ENCODE measurements around the gene CALML6.
A peak's percentile ranks its signal among the peaks of the same experiment; 100 is the strongest.

Gene CALML6

DNA sequence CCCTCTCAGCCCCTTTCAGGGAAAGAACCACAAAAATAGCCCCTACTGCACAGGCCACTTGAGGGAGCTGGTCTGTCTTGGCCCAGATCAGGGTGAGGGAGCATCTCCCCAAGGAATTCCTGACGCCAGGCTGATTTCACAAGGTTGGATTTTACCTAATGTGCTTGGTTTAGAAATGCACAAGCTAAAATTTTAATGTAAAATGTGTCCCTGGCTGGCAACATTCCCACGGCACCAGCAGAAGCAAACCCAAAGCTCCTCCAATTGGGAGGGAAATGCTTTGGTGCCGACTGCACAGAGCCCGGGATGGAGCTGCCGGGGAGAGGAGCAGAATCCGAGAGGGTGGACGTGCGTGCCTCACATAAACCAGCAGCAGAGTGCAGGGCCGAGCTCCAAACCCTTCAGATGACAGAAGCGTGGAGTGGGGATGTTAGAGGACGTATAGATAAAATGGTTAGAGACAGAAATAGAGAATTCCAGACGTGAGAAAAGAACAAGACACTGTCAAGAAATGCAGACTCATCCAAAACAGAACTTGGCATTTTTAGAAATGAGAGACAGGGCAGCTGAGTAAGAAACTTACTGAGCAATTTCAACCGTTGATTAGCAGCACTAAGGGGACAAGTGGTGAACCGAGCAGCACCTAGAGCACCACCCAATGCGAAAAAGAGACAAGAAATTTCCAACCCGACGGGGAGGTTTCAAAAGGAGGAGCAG lies 45.6 kb downstream of the CALML6 start:
- no peaks in the 10 kb centered on the region for H3K36me3 ChIP-seq (ENCODE audit: insufficient read depth, low read length)
- H3K4me3 ChIP-seq (ENCODE audit: low read length, poor library complexity, severe bottlenecking): no peak overlapping the region
- H4K20me1 ChIP-seq (ENCODE audit: insufficient read depth, low read length, poor library complexity, severe bottlenecking): no peaks in the 10 kb centered on the region
- no peak overlapping the region for H3K4me2 ChIP-seq (ENCODE audit: low read depth, low read length, poor library complexity, severe bottlenecking)
- no peaks in the 10 kb centered on the region for H3K79me2 ChIP-seq (ENCODE audit: insufficient read depth, low read length)
- H3K9me2 ChIP-seq (replicated peaks; ENCODE audit: low read depth, low read length): no peaks in the 10 kb centered on the region
- peak overlapping the region; percentile 87; the same call in 1 of the 2 replicates for H2AFZ ChIP-seq (ENCODE audit: low read length)
- TF ChIP-seq EZH2phosphoT487 (IDR thresholded peaks at IDR 0.05; ENCODE audit: borderline replicate concordance): no peak
- H3K9me3 ChIP-seq (ENCODE audit: insufficient read depth, low read depth, low read length): no peaks in the 10 kb centered on the region
- H3K9ac ChIP-seq (ENCODE audit: low read depth, low read length, poor library complexity, severe bottlenecking): no peak overlapping the region
- H3K4me1 ChIP-seq (ENCODE audit: insufficient read depth, low read length, poor library complexity, severe bottlenecking): peaks cover 4% of the 10 kb centered on the region
- H3F3A ChIP-seq (ENCODE audit: low read depth): no peaks in the 10 kb centered on the region
- H3K27me3 ChIP-seq (ENCODE audit: insufficient read depth, low read length, poor library complexity, severe bottlenecking): no peaks in the 10 kb centered on the region

DNA sequence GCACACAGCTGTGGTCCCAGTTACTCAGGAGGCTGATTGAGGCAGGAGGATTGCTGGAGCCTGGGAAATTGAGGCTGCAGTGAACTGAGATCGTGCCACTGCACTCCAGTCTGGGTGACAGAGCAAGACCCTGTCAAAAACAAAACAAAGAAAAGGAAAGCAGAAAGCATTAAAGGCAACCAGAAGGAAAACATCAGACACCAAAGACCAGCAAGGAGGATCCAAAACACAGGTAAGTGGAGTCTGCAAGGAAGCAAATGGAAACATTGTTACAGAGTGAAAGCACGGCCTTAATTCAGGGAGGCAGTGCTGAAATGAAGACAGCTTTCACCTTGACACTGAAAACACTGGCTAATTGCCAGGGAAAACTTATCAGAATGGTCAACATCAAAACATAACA lies 47.7 kb downstream of the CALML6 start:
- Histone ChIP-seq H3K9me3 (ENCODE audit: insufficient read depth, low read depth, low read length) (no peaks in the 10 kb centered on the region), H3K27me3 (ENCODE audit: insufficient read depth, low read length, poor library complexity, severe bottlenecking) (no peaks in the 10 kb centered on the region), H3K4me2 (ENCODE audit: low read depth, low read length, poor library complexity, severe bottlenecking) (no peak overlapping the region), H3K4me3 (ENCODE audit: low read length, poor library complexity, severe bottlenecking) (no peak overlapping the region), H2AFZ (ENCODE audit: low read length) (no peak overlapping the region), H3K4me1 (ENCODE audit: insufficient read depth, low read length, poor library complexity, severe bottlenecking) (peaks cover 4% of the 10 kb centered on the region), H4K20me1 (ENCODE audit: insufficient read depth, low read length, poor library complexity, severe bottlenecking) (no peaks in the 10 kb centered on the region), H3K9ac (ENCODE audit: low read depth, low read length, poor library complexity, severe bottlenecking) (no peak overlapping the region), H3F3A (ENCODE audit: low read depth) (no peaks in the 10 kb centered on the region), H3K36me3 (ENCODE audit: insufficient read depth, low read length) (no peaks in the 10 kb centered on the region), H3K9me2 (replicated peaks; ENCODE audit: low read depth, low read length) (no peaks in the 10 kb centered on the region), H3K79me2 (ENCODE audit: insufficient read depth, low read length) (no peaks in the 10 kb centered on the region)
- TF ChIP-seq, protein P1, sequence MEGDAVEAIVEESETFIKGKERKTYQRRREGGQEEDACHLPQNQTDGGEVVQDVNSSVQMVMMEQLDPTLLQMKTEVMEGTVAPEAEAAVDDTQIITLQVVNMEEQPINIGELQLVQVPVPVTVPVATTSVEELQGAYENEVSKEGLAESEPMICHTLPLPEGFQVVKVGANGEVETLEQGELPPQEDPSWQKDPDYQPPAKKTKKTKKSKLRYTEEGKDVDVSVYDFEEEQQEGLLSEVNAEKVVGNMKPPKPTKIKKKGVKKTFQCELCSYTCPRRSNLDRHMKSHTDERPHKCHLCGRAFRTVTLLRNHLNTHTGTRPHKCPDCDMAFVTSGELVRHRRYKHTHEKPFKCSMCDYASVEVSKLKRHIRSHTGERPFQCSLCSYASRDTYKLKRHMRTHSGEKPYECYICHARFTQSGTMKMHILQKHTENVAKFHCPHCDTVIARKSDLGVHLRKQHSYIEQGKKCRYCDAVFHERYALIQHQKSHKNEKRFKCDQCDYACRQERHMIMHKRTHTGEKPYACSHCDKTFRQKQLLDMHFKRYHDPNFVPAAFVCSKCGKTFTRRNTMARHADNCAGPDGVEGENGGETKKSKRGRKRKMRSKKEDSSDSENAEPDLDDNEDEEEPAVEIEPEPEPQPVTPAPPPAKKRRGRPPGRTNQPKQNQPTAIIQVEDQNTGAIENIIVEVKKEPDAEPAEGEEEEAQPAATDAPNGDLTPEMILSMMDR (conservative IDR thresholded peaks at IDR 0.05; ENCODE audit: low read length): no peak
- no peak for TF ChIP-seq EZH2phosphoT487 (IDR thresholded peaks at IDR 0.05; ENCODE audit: borderline replicate concordance)

DNA sequence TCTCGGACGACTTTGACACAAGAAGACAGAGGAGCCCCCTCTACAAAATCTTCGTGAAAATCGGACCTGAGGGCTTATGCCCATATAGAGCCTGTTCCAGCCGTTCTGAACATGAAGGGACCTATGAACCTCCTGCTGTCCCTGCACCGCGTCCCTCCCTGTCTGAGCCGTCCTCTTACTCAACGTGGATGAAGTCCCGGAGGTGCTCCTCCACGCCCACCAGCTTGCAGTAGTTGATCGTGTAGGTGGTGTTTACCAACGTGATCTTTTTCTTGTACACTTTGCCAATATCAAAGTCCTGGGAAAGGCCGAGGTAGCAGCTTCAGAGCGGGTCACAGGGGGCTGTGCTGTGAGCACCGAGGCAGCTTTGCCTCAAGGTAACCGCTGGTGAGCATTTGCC lies 48.5 kb downstream of the CALML6 start:
- no peak for TF ChIP-seq EZH2phosphoT487 (IDR thresholded peaks at IDR 0.05; ENCODE audit: borderline replicate concordance)
- TF ChIP-seq, protein P1 (conservative IDR thresholded peaks at IDR 0.05; ENCODE audit: low read length): no peak
- Histone ChIP-seq H3K4me2 (ENCODE audit: low read depth, low read length, poor library complexity, severe bottlenecking) (no peak overlapping the region), H3K36me3 (ENCODE audit: insufficient read depth, low read length) (no peaks in the 10 kb centered on the region), H3K4me3 (ENCODE audit: low read length, poor library complexity, severe bottlenecking) (no peak overlapping the region), H3K4me1 (ENCODE audit: insufficient read depth, low read length, poor library complexity, severe bottlenecking) (peaks cover 4% of the 10 kb centered on the region), H3K9ac (ENCODE audit: low read depth, low read length, poor library complexity, severe bottlenecking) (no peak overlapping the region), H3K27me3 (ENCODE audit: insufficient read depth, low read length, poor library complexity, severe bottlenecking) (no peaks in the 10 kb centered on the region), H3F3A (ENCODE audit: low read depth) (no peaks in the 10 kb centered on the region), H3K79me2 (ENCODE audit: insufficient read depth, low read length) (no peaks in the 10 kb centered on the region), H4K20me1 (ENCODE audit: insufficient read depth, low read length, poor library complexity, severe bottlenecking) (no peaks in the 10 kb centered on the region), H3K9me3 (ENCODE audit: insufficient read depth, low read depth, low read length) (no peaks in the 10 kb centered on the region), H2AFZ (ENCODE audit: low read length) (no peak overlapping the region), H3K9me2 (replicated peaks; ENCODE audit: low read depth, low read length) (no peaks in the 10 kb centered on the region)

DNA sequence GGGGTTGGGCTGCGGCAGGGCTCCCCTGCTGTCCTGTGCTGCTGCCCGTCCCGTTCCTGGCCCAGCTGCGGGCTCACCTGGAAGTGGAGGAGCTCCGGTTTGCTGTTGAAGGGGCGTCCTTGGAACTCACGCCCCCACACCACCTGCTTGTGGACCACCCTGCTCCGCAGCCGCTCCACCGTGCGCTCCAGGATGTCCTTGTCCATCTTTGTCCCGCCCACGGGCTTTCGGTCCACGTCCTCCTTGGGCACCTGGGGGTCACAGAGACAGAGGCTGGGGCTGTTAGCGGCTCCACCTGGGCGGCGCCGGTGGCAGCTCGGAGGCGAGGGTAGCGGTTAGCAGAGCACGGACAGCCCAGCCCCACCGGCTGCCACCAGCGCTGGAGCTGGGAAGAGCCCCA lies 49.8 kb downstream of the CALML6 start:
- Histone ChIP-seq H3K9me3 (ENCODE audit: insufficient read depth, low read depth, low read length) (no peaks in the 10 kb centered on the region), H2AFZ (ENCODE audit: low read length) (no peak overlapping the region), H3K27me3 (ENCODE audit: insufficient read depth, low read length, poor library complexity, severe bottlenecking) (no peaks in the 10 kb centered on the region), H3K36me3 (ENCODE audit: insufficient read depth, low read length) (no peaks in the 10 kb centered on the region), H3K9ac (ENCODE audit: low read depth, low read length, poor library complexity, severe bottlenecking) (no peak overlapping the region), H3K4me1 (ENCODE audit: insufficient read depth, low read length, poor library complexity, severe bottlenecking) (peaks cover 4% of the 10 kb centered on the region), H3F3A (ENCODE audit: low read depth) (no peaks in the 10 kb centered on the region), H3K4me3 (ENCODE audit: low read length, poor library complexity, severe bottlenecking) (no peak overlapping the region), H3K9me2 (replicated peaks; ENCODE audit: low read depth, low read length) (no peaks in the 10 kb centered on the region), H4K20me1 (ENCODE audit: insufficient read depth, low read length, poor library complexity, severe bottlenecking) (no peaks in the 10 kb centered on the region), H3K4me2 (ENCODE audit: low read depth, low read length, poor library complexity, severe bottlenecking) (no peak overlapping the region), H3K79me2 (ENCODE audit: insufficient read depth, low read length) (no peaks in the 10 kb centered on the region)
- TF ChIP-seq, protein P1 (conservative IDR thresholded peaks at IDR 0.05; ENCODE audit: low read length): no peak
- no peak for TF ChIP-seq EZH2phosphoT487 (IDR thresholded peaks at IDR 0.05; ENCODE audit: borderline replicate concordance)
